KBM-7 (cell line): ENCODE data around the gene DEFB126.
"Not testable (repeated sequence)": the region's sequence is repeated elsewhere in the genome, so short reads cannot be mapped to it uniquely, and the experiment has no call there.

ENCODE experiments used
- DNase-seq: peaks from one replicate; pipeline ENCODE4 v3.0.0-alpha.2; 2015
- in situ Hi-C: fragments of 300-500 bp; cut with MboI; formaldehyde crosslinking; loops from 2 replicates; pipeline ENCODE4 v1.14.3; 2020; ENCODE audit warnings: low sequenced_read_pairs, low pct_unique_long_range_greater_than_20kb, mixed read lengths

DEFB126 gene

GRCh38 chr20:142290-142689, at the start of gene DEFB126:
Gene DEFB126, plus strand, starts transcription at chr20:142590. Its CDS starts 39 bp downstream, at chr20:142629.
- in situ Hi-C loops = no loop called here
- DNase-seq = no peak

- no peak for DNase-seq
- in situ Hi-C loops = no loop called here
Observed at GRCh38 chr20:93641-94040, 48.7 kb upstream of the DEFB126 start.

GRCh38 chr20:95215-95614, 47.2 kb upstream of the DEFB126 start:
- in situ Hi-C loops = no loop called here
- no peak for DNase-seq

GRCh38 chr20:97691-98090, 44.7 kb upstream of the DEFB126 start:
- in situ Hi-C loops, DNase-seq: not testable (repeated sequence)

GRCh38 chr20:101975-102374, 40.4 kb upstream of the DEFB126 start:
- no peak for DNase-seq
- in situ Hi-C loops = no loop called here

- in situ Hi-C loops = no loop called here
- no peak for DNase-seq
Observed at GRCh38 chr20:103456-103855, 38.9 kb upstream of the DEFB126 start.

GRCh38 chr20:112396-112795, 30.0 kb upstream of the DEFB126 start:
- in situ Hi-C loops = no loop called here
- DNase-seq = no peak

GRCh38 chr20:117518-117917, 24.9 kb upstream of the DEFB126 start:
- in situ Hi-C loops = no loop called here
- DNase-seq = no peak

- DNase-seq = not testable (repeated sequence)
Observed at GRCh38 chr20:129786-130323, 12.5 kb upstream of the DEFB126 start.

GRCh38 chr20:137668-138490, 4.5 kb upstream of the DEFB126 start:
- in situ Hi-C loops = no loop called here
- DNase-seq = peak; percentile 35

More at GRCh38 chr20:129786-130323, 12.5 kb upstream of the DEFB126 start:
- in situ Hi-C loops = not testable (repeated sequence)

GRCh38 chr20:145877-146276, 3.5 kb downstream of the DEFB126 start:
- DNase-seq = no peak
- in situ Hi-C loops = no loop called here

- in situ Hi-C loops = no loop called here
- no peak for DNase-seq
Observed at GRCh38 chr20:152131-152530, 9.7 kb downstream of the DEFB126 start.

GRCh38 chr20:157154-157553, 14.8 kb downstream of the DEFB126 start, which contains the start of gene DEFB127:
Gene DEFB127, plus strand, starts transcription at chr20:157454. Its CDS starts 91 bp downstream, at chr20:157545.
- no peak for DNase-seq
- in situ Hi-C loops = no loop called here

- no peak for DNase-seq
- in situ Hi-C loops = no loop called here
Observed at GRCh38 chr20:164618-165017, 22.2 kb downstream of the DEFB126 start.

GRCh38 chr20:168876-169275, 26.5 kb downstream of the DEFB126 start:
- no peak for DNase-seq
- in situ Hi-C loops = no loop called here

- in situ Hi-C loops = no loop called here
- no peak for DNase-seq
Observed at GRCh38 chr20:184288-184687, 41.9 kb downstream of the DEFB126 start.

GRCh38 chr20:187733-188132, 45.3 kb downstream of the DEFB126 start:
- in situ Hi-C loops = no loop called here
- no peak for DNase-seq

- DNase-seq = no peak
- in situ Hi-C loops = no loop called here
Observed at GRCh38 chr20:189611-190010, 47.2 kb downstream of the DEFB126 start, which contains the start of gene DEFB128. Gene DEFB128, minus strand, starts transcription at chr20:189711. Its CDS starts 88 bp downstream, at chr20:189623.
